Measurements from ENCODE around the gene CHRNA3.

The CHRNA3 gene

DNA sequence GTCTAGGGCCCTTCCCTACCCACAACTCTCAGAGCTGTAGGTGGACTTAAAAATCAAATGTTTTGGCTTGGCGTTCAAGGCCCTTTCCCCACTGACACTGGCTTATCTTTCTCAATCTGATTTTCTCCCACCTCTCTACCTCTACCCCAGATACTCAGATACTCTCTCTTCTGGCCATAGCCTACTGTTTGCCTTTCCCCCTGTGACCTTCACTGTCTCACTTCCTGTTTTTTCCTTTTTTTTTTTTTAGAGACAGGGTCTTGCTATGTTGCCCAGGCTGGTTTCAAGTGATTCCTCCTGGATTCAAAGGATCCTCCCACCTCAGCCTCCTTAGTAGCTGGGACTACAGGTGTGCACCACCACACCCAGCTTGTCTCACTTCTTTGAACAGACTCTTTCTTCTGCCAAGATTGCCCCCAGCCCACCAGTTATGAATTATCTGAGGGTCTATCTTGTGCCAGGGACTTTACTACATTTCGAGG lies 15.6 kb upstream of the CHRNA3 start:
- DNase-seq (ENCODE audit: low spot score), result no peak

DNA sequence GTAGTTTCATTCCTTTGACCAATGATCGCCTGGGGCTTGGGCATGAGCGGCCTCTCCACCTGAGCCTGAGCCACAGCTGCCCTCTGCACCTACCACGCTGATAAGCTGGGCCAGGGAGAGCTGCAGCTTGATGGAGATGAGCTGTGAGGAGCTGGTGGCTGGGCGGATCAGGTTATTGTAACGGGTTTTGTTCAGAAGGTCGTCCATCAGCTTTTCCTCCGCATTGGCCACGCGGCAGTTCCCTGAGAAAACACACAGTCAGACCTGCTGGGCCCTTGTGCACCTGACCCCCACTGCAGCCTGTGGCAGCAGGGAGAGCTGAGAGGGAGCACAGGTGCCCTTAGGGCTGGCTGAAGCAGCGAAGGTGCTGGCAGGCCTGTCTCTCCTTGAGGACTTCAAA lies 14.6 kb upstream of the CHRNA3 start:
- DNase-seq (ENCODE audit: low spot score), result no peak

DNA sequence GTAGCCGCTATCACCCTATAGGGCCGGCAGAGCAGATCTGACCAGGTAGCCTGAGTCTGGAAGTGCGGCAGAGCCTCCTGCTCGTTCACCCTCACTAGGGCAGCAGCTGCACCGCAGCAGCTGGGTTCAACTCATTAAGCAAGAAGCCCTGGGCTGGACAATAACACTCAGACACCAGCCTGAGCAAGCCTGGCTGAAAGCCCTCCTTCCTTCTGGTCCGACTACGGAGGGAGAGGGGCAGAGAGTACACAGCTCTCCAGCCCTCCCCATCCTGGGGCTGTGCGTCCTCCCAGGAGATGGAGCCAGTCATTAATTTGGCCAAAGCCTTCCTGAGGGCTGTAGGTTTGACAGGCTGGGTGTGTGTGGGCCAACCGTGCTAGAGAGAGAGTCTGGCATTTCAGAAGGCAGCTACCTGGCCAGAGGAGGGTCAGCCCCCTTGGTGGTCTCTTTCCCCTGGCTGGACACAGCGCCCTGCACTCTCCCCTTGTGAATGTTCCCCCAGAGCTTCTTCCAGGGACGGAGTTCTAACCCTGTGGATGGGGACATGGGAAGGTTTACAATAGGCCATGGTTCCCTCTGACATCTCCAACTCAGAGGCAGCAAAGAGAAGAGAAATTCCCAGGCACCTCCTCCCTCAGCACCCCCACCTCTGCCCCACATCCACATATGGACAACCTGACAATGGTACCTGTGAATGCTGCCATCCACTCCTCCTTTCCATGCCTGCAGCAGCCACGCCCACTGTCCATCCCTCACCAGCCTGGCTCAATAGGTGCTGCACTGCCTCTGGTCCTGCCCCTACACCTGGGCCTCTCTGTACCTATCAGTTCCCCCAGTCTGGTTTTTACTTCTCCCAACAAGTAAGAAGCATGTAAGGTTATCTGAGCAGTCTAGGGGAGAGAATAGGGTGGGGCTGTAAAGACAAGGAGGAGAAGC lies 13.7 kb upstream of the CHRNA3 start:
- no peak for DNase-seq (ENCODE audit: low spot score)

DNA sequence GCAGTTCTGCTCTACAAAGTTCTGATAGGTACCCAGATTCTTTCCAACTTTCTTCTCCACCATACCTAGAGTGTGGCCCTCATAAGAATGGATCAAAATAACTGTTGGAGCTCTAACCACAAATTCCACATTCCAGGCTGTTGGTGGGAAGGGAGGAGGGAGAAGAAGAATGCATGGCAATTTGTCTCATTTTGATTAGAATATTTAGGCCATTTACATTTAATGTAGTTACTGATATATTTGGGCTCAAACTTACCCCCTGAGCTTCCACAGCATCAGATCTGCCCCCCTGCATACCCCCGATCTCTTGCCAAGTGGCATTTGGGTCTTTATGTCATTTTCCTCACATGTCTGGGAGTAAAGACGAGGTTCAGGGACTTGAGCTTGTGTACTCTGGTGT lies 12.6 kb upstream of the CHRNA3 start:
- no peak for DNase-seq (ENCODE audit: low spot score)

DNA sequence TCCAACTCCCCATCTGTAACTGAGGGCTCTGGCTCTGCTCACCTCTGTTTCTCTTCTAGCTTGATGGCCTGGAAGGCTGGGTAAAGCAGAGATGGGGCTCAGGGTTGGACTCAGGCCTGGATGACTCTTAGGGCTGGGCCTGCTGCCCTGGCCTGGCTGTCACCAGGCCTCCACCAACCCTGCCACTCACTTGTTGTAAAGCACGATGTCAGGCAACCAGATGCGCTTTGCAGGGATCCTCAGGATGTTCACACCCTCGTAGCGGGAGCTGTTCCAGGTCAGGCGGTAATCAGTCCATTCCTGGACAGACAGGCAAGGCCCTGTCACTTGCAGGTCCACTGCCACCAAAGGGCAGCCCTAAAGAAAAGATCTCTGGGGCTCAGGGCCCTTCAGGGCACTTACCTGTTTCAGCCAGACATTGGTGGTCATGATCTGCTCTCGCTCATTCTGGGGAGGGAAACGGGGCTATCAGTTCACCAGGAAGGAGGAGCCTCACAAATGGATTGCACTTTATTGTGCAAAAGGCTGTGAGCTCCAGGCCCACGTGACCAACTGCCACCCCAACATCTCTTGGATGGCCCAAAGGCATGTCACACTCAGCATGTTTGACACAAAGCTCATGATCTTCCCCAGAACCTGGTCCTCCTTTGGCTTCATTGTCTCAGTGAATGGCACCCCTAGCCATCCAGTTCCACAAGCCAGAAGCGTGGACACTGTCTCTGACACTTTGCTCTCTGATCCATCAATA lies 10.3 kb upstream of the CHRNA3 start:
- no peak for DNase-seq (ENCODE audit: low spot score)

DNA sequence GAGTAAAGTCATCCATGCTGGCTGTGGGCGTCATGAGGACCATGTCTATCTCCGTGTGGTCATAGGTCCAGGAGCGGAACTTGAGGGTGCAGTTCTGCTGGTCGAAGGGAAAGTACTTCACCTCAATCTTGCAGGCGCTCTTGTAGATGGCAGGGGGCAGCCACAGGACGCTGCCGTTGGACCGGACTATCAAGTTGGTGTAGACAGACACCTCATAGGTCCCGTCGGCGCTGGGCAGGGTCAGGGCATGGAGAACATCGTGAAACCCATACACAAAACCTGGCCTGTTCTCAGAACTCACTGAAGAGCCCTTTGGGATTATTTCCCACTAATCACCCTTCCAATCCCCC lies 8.9 kb upstream of the CHRNA3 start:
- no peak for DNase-seq (ENCODE audit: low spot score)

DNA sequence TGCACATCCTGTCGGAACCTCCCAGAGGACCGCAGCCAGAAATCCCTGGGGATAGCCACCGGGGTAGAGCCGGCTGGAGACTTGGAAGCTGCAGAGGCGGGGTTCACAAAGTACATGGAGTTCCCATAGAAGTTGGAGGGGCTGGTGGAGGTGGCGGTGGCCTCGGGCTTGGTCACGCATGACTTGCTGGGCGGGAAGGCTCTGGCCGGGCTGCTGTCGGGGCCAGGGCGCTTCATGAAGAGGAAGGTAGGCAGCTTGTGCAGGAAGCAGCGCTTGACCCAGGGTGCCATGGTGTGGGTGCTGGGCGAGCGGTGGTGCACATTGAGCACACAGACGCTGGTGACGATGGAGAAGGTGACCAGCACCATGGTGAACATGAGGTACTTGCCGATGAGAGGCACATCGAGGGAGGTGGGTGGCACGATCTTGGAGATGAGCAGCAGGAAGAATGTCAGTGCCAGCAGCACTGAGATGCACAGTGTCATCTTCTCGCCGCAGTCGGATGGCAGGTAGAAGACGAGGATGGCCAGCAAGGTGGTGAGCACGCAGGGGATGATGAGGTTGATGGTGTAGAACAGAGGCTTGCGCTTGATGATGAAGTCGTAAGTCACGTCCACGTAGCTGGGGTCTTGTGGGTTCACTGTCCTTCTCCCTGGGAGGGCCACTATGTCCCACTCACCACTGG lies 8.4 kb upstream of the CHRNA3 start:
- DNase-seq (ENCODE audit: low spot score), result no peak

DNA sequence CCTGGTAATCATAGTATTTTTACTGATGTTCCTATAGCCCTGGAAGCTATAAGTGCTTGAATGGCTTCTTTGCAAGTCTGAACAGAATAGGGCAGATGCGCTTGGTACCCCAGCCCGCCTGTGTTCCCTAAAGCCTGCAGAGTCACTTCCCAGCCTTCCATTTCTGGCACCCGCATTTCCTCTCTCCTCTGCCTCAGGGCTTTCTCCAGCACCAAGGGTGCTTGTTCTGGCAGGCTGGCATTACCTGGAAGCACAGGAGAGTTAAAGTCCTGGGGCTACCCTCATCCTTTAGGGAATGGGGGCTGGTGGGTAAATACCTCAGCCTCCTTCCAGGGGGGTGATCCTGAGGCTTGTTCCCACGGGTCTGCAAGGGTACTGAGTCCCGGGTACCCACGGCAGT lies 7.4 kb upstream of the CHRNA3 start:
- no peak for DNase-seq (ENCODE audit: low spot score)

DNA sequence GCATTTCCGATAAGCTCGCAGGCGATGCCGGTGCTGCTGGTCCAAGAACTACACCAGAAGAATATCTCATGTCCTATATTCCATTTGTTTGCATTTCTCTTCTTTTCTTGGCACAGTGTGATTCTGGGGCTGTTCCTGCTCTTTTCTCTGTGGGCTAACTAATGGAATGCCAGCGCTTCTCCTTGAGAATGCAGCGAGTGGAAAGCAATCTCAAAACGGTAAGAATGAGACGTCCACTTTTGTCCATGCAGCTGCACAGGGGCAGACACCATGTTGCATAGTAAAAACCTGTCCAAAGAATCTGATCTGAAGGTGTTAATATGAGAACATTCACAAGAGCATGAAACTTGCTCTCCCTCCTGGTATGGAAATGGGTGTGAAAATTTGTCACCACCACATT lies 6.6 kb upstream of the CHRNA3 start:
- DNase-seq (ENCODE audit: low spot score), result no peak

DNA sequence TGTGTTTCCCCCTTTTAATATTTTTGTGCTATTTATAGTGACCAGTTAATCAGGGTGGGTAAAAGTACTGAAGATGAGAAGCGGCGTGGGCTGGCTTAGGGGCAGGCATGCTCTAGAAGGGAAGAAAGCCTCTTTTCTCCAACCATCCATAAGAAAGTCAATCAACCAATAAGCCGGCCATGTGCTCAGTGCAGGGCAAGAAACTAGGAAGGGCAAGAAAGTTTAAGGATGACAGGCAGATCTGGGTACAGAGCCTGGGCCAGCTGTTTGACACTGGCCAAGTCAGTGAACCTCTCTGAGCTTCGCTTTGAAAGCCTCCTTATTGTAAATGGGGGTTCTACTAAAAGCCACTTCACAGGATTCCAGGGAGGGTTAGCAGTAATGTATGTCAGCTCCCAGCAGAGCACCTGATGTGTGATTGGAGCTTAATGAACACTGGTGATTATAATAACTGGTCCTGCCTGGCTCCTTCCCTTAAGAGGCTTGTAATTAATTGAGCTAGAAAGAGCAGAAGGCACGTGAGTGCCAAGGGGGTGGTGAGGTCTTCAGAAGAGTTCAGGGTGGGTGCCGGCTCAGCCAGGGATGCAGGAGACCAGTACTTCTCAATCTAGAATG lies 5.7 kb upstream of the CHRNA3 start:
- DNase-seq (ENCODE audit: low spot score), result no peak

DNA sequence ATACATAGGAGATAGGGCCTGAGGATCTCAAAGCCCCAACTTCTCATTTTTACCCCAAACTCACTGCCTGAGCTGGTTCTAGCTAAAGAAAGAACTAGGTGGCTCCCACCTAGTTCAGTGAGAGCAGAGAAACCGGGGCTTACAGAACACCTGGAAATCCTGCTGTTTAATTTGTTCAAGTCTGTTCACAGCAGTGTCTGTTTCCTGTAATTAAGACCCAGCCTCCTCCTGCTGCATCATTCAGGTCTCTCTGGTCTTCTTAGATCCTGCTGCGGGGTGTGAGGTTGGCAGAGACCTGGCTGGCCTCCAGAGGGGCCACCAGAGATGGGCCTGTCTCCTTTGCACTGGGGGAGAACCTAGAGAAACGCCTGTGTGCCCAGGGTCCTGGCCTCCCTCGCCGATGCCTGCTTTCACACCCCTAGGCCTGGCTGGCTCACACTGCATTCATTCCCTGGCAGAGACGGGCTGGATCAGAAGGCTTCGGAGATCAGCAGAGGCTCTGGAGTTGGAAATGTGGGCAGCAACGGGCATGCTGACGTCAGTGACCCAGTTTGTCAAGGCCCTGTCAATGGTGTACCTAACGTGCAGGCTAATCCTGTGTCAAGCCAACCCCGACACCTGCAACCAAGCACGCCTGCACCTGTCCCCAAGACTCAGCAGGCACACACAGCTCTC lies 4.9 kb upstream of the CHRNA3 start:
- DNase-seq (ENCODE audit: low spot score), result no peak

DNA sequence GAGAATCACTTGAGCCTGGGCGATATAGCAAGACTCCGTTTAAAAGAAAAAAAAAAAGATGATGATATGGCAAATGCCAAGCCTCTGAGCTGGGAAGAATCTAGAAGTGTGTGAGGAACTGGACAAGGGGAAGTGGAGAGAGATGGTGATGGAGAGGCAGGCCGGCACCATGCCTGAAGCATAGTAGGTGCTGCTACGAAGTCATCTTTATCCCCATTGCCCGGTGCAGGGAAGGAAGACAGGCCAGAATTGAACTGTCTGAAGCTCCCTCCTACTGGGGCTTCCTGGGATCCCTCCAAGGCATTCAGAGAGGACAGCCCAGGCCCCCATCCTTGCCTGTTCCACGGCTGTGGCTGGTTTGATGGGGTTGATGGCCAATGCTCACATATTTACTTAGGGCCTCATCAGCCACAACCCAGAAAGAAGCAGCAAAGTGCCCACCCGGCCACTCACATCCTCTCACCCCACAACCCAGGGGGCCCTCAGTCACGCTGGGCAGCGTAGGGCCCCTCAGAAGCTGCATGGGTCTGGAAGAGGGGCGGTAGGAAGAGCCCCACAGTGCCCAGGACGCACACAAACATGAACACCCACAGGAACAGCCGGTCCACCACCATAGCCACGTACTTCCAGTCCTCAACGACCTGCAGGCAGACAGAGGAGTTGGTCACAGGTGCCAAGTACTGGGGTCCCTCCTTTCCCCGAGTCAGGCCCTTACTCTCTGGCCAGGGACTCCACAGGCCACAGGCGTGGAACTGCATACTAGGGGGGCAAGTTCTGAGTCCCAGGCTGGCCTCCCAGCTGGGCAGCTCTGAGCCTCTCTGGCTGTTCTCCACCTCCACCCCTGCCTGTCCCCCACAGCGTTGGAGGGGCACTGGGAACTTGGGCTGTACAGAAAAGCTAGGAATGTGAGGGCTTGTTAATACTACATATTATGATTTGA lies 4.1 kb upstream of the CHRNA3 start:
- DNase-seq (ENCODE audit: low spot score), result no peak

DNA sequence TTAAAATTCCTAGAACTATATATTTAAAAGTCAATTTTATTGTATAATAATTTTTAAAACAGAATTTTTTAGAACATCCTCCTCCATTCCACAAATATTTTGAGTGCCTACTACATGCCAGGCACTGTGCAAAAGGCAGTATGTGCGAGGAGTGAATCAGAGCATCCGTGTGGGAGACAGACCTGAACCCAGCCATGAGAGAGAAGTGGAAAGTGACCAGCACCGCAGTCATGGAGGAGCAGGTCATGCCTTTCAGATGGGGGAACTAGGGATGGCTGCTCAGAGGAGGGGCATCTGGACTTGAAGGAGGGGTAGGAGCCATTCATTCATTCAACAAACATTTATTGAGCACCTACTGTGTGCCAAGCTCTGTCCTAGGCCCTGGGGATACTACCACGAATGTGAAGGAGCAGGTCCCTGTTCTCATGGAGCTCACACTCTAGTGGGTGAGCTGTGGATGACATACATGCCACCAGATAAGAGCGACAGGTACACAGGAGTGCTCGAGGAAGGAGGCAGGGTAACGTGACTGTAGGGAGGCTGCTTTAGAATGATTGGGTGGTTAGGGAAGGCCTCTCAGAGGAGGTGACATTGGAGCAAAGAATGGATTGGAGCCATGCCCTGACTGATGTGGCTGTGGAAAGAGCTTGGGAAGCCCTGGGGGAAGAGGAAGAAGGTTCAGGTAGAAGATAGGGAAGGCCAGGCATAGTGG lies 3.1 kb upstream of the CHRNA3 start:
- no peak for DNase-seq (ENCODE audit: low spot score)

DNA sequence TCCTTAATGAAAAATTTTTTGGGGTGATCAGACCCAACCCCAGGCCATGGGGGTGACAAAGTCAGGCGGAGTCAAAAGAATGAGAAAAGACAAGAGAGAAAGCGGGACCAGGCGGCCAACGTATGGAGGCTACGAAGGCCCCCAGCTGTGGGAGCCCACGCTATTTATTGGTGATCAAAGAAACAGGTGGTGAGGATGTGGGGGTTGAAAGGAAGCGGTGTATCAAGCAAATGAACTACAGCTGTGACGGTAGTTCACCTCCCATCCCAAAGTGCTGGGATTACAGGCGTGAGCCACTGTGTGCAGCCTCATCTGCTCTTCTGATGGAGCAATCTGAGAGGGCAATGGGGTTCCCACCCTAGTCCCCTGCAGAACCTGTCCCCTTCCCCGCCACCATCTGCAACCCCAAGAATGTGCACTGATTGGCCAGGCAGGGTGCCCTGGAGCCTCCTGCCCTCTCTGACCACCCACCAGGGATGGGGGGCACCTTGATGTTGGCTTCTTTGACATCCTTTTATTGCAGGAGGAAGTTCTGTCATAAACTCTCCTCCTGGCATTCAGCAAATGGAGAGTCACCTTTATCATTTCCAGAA lies 1.1 kb upstream of the CHRNA3 start:
- no peak for DNase-seq (ENCODE audit: low spot score)

DNA sequence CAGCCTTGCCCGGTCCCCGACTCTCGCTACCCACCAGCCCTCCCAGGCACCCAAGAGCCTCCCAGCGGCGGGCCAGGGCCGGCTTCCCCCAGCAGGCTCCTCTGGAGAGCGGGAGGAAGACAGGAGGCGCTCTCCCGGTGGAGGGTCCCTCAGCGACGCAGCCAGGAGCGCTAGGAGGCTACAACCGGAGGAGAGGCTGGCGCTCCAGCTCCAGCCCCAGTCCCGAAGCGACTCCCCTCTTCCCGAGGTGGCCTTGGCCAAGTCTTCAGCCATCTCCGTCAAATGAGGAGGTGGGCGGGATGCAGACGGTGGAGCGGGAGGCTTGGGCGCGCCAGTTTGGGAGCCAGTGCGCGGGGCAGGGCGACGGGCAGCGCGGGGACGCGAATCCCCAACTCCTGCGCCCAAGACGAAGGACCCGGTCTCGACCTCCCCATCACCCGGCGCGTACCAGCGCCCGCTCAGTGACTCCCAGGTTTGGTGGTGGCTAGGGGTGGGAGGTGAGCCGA lies 722 bp downstream of the CHRNA3 start:
- DNase-seq (ENCODE audit: low spot score), result no peak

DNA sequence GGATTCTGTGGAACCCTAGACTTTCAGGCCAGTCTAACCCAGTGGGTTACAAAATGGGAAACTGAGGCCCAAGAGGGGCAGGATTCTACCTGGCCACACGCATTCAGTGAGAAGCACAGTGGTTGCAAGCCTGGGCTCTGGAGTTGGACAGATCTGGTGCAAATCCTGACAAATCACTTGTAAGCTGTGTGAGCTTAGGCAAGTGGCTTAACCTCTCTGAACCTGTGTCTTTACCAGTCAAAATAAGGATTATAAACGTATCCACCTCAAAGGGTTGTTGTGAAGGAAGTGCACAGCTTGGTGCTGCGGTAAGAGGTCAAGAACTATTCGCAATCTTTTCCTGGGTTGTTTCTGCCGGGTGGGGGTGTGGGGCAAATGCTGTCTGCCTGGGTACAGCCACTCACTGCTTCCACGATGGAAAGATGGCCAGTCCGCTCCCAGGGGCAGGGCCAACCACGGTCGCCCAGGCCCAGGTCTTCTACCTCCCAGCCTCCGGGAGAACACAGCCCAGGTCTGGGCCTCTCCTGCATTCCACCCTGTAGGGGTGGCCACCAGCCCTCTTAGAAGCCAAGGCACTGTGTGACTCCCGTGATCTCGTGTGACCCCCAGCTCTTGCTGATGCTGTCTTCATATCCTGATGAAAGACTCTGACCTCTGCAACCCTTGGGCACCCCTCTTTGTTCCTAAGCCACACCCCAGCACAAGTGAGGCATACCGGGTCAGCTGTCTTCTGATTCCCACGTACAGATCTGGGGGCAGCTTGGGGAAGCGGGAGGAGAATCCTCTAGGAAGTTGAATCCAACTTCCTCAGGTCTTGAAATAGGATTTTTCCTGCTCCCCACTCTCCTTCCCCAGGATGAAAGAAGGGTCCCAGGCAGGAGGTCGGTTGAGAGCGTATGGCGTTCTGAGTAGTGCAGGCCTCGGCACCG lies 1.5 kb downstream of the CHRNA3 start:
- no peak for DNase-seq (ENCODE audit: low spot score)

DNA sequence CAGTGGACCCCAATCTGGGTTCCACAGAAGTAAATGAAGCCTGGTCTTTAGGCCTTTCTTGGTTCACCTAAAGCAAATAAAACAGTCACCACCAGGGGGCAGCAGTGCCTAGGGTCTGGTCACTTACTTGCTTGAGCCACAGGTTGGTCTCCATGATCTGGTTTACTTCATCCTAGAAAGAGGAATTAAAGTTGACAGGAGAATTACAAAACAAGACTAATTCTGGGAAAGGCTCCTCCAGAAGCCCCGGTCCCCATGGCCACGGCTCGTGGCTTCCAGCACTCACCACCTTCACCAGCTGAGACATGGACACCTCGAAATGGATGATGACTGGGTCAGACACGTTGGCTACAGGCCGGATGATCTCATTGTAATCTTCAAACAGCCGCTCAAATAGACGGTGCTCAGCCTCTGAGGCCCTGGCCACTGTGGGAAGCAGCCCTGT lies 2.3 kb downstream of the CHRNA3 start:
- peak; percentile 92 for DNase-seq (ENCODE audit: low spot score)

DNA sequence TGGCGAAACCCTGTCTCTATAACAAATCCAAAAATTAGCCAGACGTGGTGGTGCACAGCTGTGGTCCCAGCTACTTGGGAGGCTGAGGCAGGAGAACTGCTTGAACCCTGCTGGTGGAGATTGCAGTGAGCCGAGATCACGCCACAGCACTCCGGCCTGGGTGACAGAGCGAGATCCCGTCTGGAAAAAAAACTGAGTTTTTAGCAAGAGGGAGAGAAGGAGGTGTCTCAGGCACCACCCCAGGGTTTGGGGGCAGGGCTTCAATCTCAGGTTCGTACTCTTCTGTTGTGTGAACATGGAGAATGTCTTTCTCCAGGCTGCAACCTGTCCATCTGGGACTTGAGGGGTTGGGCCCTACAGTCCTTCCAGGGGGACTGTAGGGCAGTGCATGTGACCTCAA lies 2.7 kb downstream of the CHRNA3 start:
- no peak for DNase-seq (ENCODE audit: low spot score)
